Measurements from ENCODE around the gene SLC6A3. TPM values are rescaled to one million over a fixed set of nuclear protein-coding genes. Genes with fewer than 3 reads are reported as not detected.
A peak's percentile ranks its signal among the peaks of the same experiment; 100 is the strongest.

Gene SLC6A3
- total RNA-seq, 2 donors from 2014 or later: 0.18 TPM; not detected in 1

- H3K36me3 Mint-ChIP-seq (ENCODE audit: low read depth): peaks cover 73% of the 10 kb centered on the region
- no peaks in the 10 kb centered on the region for H3K27me3 ChIP-seq (ENCODE audit: control insufficient read depth, insufficient read depth, low read length, poor library complexity, severe bottlenecking)
- peak; percentile 20 for DNase-seq
- peaks cover 8% of the 10 kb centered on the region for H3K9me3 Mint-ChIP-seq
- WGBS, 2 experiments (ENCODE audit: insufficient coverage in 1 of 2, insufficient read length in 1 of 2): 97 to 100% methylated on average over 13 to 22 of the region's 22 CpGs
- no peak overlapping the region for H3K4me3 ChIP-seq (ENCODE audit: low read length)
- peaks cover 47% of the 10 kb centered on the region for H3K36me3 ChIP-seq (ENCODE audit: control insufficient read depth, insufficient read depth, low read length)
- H3K27me3 Mint-ChIP-seq (ENCODE audit: insufficient read depth): no peaks in the 10 kb centered on the region
- no peak overlapping the region for H3K27ac Mint-ChIP-seq
- H3K4me1 Mint-ChIP-seq: peaks cover 3% of the 10 kb centered on the region
- no peak overlapping the region for H3K9ac ChIP-seq (ENCODE audit: extremely low read depth, low read length, poor library complexity, severe bottlenecking)
- H3K4me3 Mint-ChIP-seq: no peak overlapping the region
- H3K27ac ChIP-seq (ENCODE audit: low read depth, low read length): no peak overlapping the region
- no peaks in the 10 kb centered on the region for H3K4me1 ChIP-seq (ENCODE audit: control insufficient read depth, insufficient read depth, low read length)
- H3K9me3 ChIP-seq (ENCODE audit: control insufficient read depth, low read length): peaks cover 12% of the 10 kb centered on the region
- no peak for TF ChIP-seq CTCF (conservative IDR thresholded peaks at IDR 0.05)
Observed at GRCh38 chr5:1465117-1465516, 19.9 kb upstream of the SLC6A3 start.

- Histone ChIP-seq H3K9me3 (ENCODE audit: control insufficient read depth, low read length) (peaks cover 12% of the 10 kb centered on the region), H3K27ac (ENCODE audit: low read depth, low read length) (no peak overlapping the region), H3K9ac (ENCODE audit: extremely low read depth, low read length, poor library complexity, severe bottlenecking) (no peak overlapping the region), H3K4me3 (ENCODE audit: low read length) (no peak overlapping the region), H3K27me3 (ENCODE audit: control insufficient read depth, insufficient read depth, low read length, poor library complexity, severe bottlenecking) (no peaks in the 10 kb centered on the region), H3K4me1 (ENCODE audit: control insufficient read depth, insufficient read depth, low read length) (no peaks in the 10 kb centered on the region), H3K36me3 (ENCODE audit: control insufficient read depth, insufficient read depth, low read length) (peaks cover 47% of the 10 kb centered on the region)
- Mint-ChIP-seq H3K27ac (no peak overlapping the region), H3K27me3 (ENCODE audit: insufficient read depth) (no peaks in the 10 kb centered on the region), H3K36me3 (ENCODE audit: low read depth) (peaks cover 75% of the 10 kb centered on the region), H3K4me1 (peaks cover 3% of the 10 kb centered on the region), H3K4me3 (no peak overlapping the region), H3K9me3 (peaks cover 8% of the 10 kb centered on the region)
- 88 to 93% methylated on average over 6 to 18 of the region's 18 CpGs for WGBS, 2 experiments (ENCODE audit: insufficient coverage in 1 of 2, insufficient read length in 1 of 2)
- no peak for DNase-seq
- no peak for TF ChIP-seq CTCF (conservative IDR thresholded peaks at IDR 0.05)
Observed at GRCh38 chr5:1464511-1464910, 19.3 kb upstream of the SLC6A3 start.

- H3K36me3 Mint-ChIP-seq (ENCODE audit: low read depth): peaks cover 75% of the 10 kb centered on the region
- H3K27ac ChIP-seq (ENCODE audit: low read depth, low read length): no peak overlapping the region
Observed at GRCh38 chr5:1464096-1464446, 18.8 kb upstream of the SLC6A3 start.

More at GRCh38 chr5:1464096-1464446, 18.8 kb upstream of the SLC6A3 start:
- peaks cover 16% of the 10 kb centered on the region for H3K9me3 ChIP-seq (ENCODE audit: control insufficient read depth, low read length)
- H3K4me1 Mint-ChIP-seq: peaks cover 3% of the 10 kb centered on the region
- no peak overlapping the region for H3K4me3 Mint-ChIP-seq
- peaks cover 8% of the 10 kb centered on the region for H3K9me3 Mint-ChIP-seq
- no peak overlapping the region for H3K4me3 ChIP-seq (ENCODE audit: low read length)
- peak; percentile 28 for DNase-seq
- WGBS, 2 experiments (ENCODE audit: insufficient coverage in 1 of 2, insufficient read length in 1 of 2): 93 to 96% methylated on average over 12 to 14 of the region's 14 CpGs
- TF ChIP-seq CTCF (conservative IDR thresholded peaks at IDR 0.05): no peak
- no peaks in the 10 kb centered on the region for H3K4me1 ChIP-seq (ENCODE audit: control insufficient read depth, insufficient read depth, low read length)
- no peaks in the 10 kb centered on the region for H3K27me3 ChIP-seq (ENCODE audit: control insufficient read depth, insufficient read depth, low read length, poor library complexity, severe bottlenecking)
- H3K27me3 Mint-ChIP-seq (ENCODE audit: insufficient read depth): no peaks in the 10 kb centered on the region
- peaks cover 47% of the 10 kb centered on the region for H3K36me3 ChIP-seq (ENCODE audit: control insufficient read depth, insufficient read depth, low read length)
- H3K27ac Mint-ChIP-seq: no peak overlapping the region
- H3K9ac ChIP-seq (ENCODE audit: extremely low read depth, low read length, poor library complexity, severe bottlenecking): no peak overlapping the region
